Heart right ventricle (tissue), 16 donors: Measurements from ENCODE around the gene ATG2B. TPM values are rescaled to one million over a fixed set of nuclear protein-coding genes. Genes with fewer than 3 reads are reported as not detected.

ENCODE experiments used
- ATAC-seq, 8 donors: fragments of 200-7000 bp; cut with Tn5 transposase; one replicate each; pipeline ENCODE4 v1.9.1; 2020; ENCODE audit warnings: mild to moderate bottlenecking in 8 of 8, moderate library complexity in 8 of 8, moderate number of reproducible peaks in 1 of 8
- DNase-seq, 2 donors: peaks; one replicate each; pipeline ENCODE4 v3.0.0-alpha.2; 2020
- H3K27ac ChIP-seq, 10 donors: fragments of 200-600 bp; sonication (generic) in 2 of 10; one replicate each; pipeline versions ENCODE4 v1.5.0 to v1.8.0; 2020 to 2022; ENCODE audit warnings: mild to moderate bottlenecking in 3 of 10
- H3K27me3 ChIP-seq, 7 donors: fragments of 200-600 bp; one replicate each; pipeline ENCODE4 v1.8.0; 2021 to 2022; ENCODE audit warnings: mild to moderate bottlenecking in 2 of 7
- H3K36me3 ChIP-seq, 9 donors: fragments of 200-600 bp; sonication (generic) in 1 of 9; one replicate each; pipeline versions ENCODE4 v1.5.0 to v1.8.0; 2020 to 2022; ENCODE audit warnings: mild to moderate bottlenecking in 2 of 9
- H3K4me1 ChIP-seq, 9 donors: fragments of 200-600 bp; sonication (generic) in 1 of 9; one replicate each; pipeline versions ENCODE4 v1.5.0 to v1.8.0; 2020 to 2022; ENCODE audit warnings: mild to moderate bottlenecking in 4 of 9
- H3K4me3 ChIP-seq, 10 donors: fragments of 200-600 bp; sonication (generic) in 2 of 10; one replicate each; pipeline versions ENCODE4 v1.5.0 to v1.8.0; 2020 to 2022; ENCODE audit warnings: mild to moderate bottlenecking in 7 of 10, moderate library complexity in 2 of 10
- H3K9me3 ChIP-seq, 11 donors: fragments of 200-600 bp in 10 of 11; sonication (generic) in 2 of 11; one replicate each; pipeline versions ENCODE4 v1.5.0 to v1.8.0; 2013 to 2022; ENCODE audit warnings: mild to moderate bottlenecking in 2 of 11, control low read depth in 1 of 11, moderate library complexity in 1 of 11
- CTCF ChIP-seq, 9 donors: fragments of 200-600 bp; sonication (generic) in 2 of 9; IDR thresholded peaks; one replicate each; pipeline versions ENCODE4 v1.5.0 to v1.8.0; 2021 to 2022; ENCODE audit warnings: antibody characterized with exemption in 9 of 9, mild to moderate bottlenecking in 5 of 9, moderate library complexity in 1 of 9
- whole genome bisulfite sequencing, 2 donors: extraction: QIAGEN DNeasy Blood & Tissue Kit; methylation state at CpG; one replicate each; pipeline ENCODE4 v1.1.7; 2013; ENCODE audit warnings: inconsistent platforms in 1 of 2; 5-methylcytosine and 5-hydroxymethylcytosine counted together
- intact Hi-C, 10 donors: fragments of 100-400 bp; cut with DNase I; formaldehyde crosslinking; loops; one replicate each; pipeline versions ENCODE4 v1.11.1 to v1.14.2; 2022
- polyA plus RNA-seq, 2 donors: library from polyadenylated mRNA; stranded (reverse); fragments of 200-250 nt; gene quantifications; one replicate each; pipeline ENCODE4 v1.2.3, GENCODE V29; 2013
- total RNA-seq, 10 donors: library from RNA; stranded (reverse); fragmentation: NEBNext Ultra II Directional in 3 of 10; extraction: Animal tissue kit (Norgen Biotek cat#: 25700) in 3 of 10; gene quantifications; one replicate each; pipeline versions ENCODE4 v1.2.1 to v1.2.4, GENCODE V29; 2021 to 2023
- donor health status: Arrhythmogenic right ventricular cardiomyopathy.
- donor health status: ischemic (EF 13 %, LVEDD 7.1; RV severe dilation, severe dysfunction).
- donor health status: healthy with polysubstance abuse.
- donor health status: DM: no; HTN: yes; CAD: no.
- donor health status: DM: no; HTN: no; CAD: no.
- donor health status: ischemic (EF 25% LVEDD 6.9; RV normal size, moderate dysfunction).
- donor health status: ischemic (EF 25% LVEDD 5.7; RV mildly dilated, moderate dysfunction).
- donor health status: healthy.
- donor health status: DM: yes; HTN: yes; CAD: no.
- donor health status: Ischemic cardiomyopathy.
- donor health status: ischemic (EF 35%, LVEDD 5.7; RV mildly dilated, moderate dysfunction).
- donor health status: nonischemic (EF 11% LVEDD 7.7; RV severe dilation, severe dysfunction).
- donor health status: DM: yes; HTN: yes; CAD: no.
- donor health status: PGD.
- donor health status: ischemic (EF 29% LVEDD 5.4; RV normal size, mild dysfunction).
- donor health status: nonischemic (EF 23%, LVEDD 6.1; RV moderate dilation, normal function).

Gene ATG2B
- total and polyA plus RNA-seq, 12 donors, result 2.4 to 20.2 (median 14.0) TPM

GRCh38 chr14:96376093-96376492, 13.0 kb upstream of the ATG2B start:
- Histone ChIP-seq H3K4me1 (no peaks in the 10 kb centered on the region), H3K27ac (no peak overlapping the region), H3K36me3 (no peaks in the 10 kb centered on the region), H3K4me3 (no peak overlapping the region), H3K9me3 (no peaks in the 10 kb centered on the region), H3K27me3 (no peaks in the 10 kb centered on the region)
- intact Hi-C loops, result no loop called here
- TF ChIP-seq CTCF (IDR thresholded peaks at IDR 0.05), result no peak
- WGBS, 2 donors, result 89 to 93% methylated on average over 3 of the region's 3 CpGs
- ATAC-seq (no peak), DNase-seq (no peak)

GRCh38 chr14:96373538-96373937, 10.4 kb upstream of the ATG2B start:
- no peak for DNase-seq
- no peaks in the 10 kb centered on the region for H3K27me3 ChIP-seq
- no peak for TF ChIP-seq CTCF (IDR thresholded peaks at IDR 0.05)
- 84 to 89% methylated on average over 3 of the region's 3 CpGs for WGBS, 2 donors
- H3K9me3 ChIP-seq, result peaks cover 0 to 7% (median 0%) of the 10 kb centered on the region in 11 donors
- intact Hi-C loops, result no loop called here
- no peaks in the 10 kb centered on the region for H3K4me1 ChIP-seq
- H3K36me3 ChIP-seq, result no peaks in the 10 kb centered on the region
- H3K27ac ChIP-seq, result no peak overlapping the region
- no peak for ATAC-seq
- no peak overlapping the region for H3K4me3 ChIP-seq

GRCh38 chr14:96370528-96370927, 7.4 kb upstream of the ATG2B start:
- TF ChIP-seq CTCF (IDR thresholded peaks at IDR 0.05), result no peak
- H3K4me3 ChIP-seq, result no peak overlapping the region
- no peak for DNase-seq
- H3K4me1 ChIP-seq, result peaks cover 0 to 2% (median 0%) of the 10 kb centered on the region in 9 donors
- intact Hi-C loops, result no loop called here
- no peak overlapping the region for H3K27ac ChIP-seq
- no peaks in the 10 kb centered on the region for H3K27me3 ChIP-seq
- H3K9me3 ChIP-seq, result peaks cover 0 to 7% (median 0%) of the 10 kb centered on the region in 11 donors
- ATAC-seq, result no peak
- WGBS, 2 donors, result 89 to 91% methylated on average over 5 of the region's 5 CpGs
- H3K36me3 ChIP-seq, result no peaks in the 10 kb centered on the region

GRCh38 chr14:96368534-96368933, 5.4 kb upstream of the ATG2B start:
- DNase-seq (no peak), ATAC-seq (no peak)
- Histone ChIP-seq H3K9me3 (peaks cover 0 to 7% (median 0%) of the 10 kb centered on the region in 11 donors), H3K27me3 (no peaks in the 10 kb centered on the region), H3K4me3 (no peak overlapping the region), H3K4me1 (peaks cover 0 to 19% (median 10%) of the 10 kb centered on the region in 9 donors), H3K27ac (no peak overlapping the region), H3K36me3 (no peaks in the 10 kb centered on the region)
- TF ChIP-seq CTCF (IDR thresholded peaks at IDR 0.05), result no peak
- 97 to 98% methylated on average over 1 of the region's 1 CpG for WGBS, 2 donors
- intact Hi-C loops, result loop anchor here in 1 of 10 donors (10.0 kb wide), 1 partner anchor 136 kb away; the partner anchor contains the start of gene PAPOLA
